AML-193 (cell line): ENCODE results near the gene EIPR1.

Experiments used
- DNase-seq, 2 experiments: peaks; one replicate each; lab custom pipeline; 2025; lab: John Stamatoyannopoulos, UW

The EIPR1 gene

GRCh38 chr2:3267869-3268704, 109.5 kb downstream of the EIPR1 start:
- DNase-seq = no peak

GRCh38 chr2:3266925-3267867, 110.4 kb downstream of the EIPR1 start:
- DNase-seq = no peak

GRCh38 chr2:3265981-3266924, 111.4 kb downstream of the EIPR1 start:
- no peak for DNase-seq

- DNase-seq = no peak
These were observed 112.1 kb downstream of the EIPR1 start for GRCh38 chr2:3265471-3265870.

- peak; percentile 5 to 21 for DNase-seq
These were observed 113.4 kb downstream of the EIPR1 start for GRCh38 chr2:3264010-3264744.

- no peak for DNase-seq
These were observed 114.1 kb downstream of the EIPR1 start for GRCh38 chr2:3263487-3263886.

GRCh38 chr2:3262437-3263388, 114.9 kb downstream of the EIPR1 start:
- DNase-seq = no peak

GRCh38 chr2:3261511-3261910, 116.1 kb downstream of the EIPR1 start:
- no peak for DNase-seq

GRCh38 chr2:3260959-3261358, 116.7 kb downstream of the EIPR1 start:
- no peak for DNase-seq

- no peak for DNase-seq
These were observed 119.8 kb downstream of the EIPR1 start for GRCh38 chr2:3257826-3258225.

- DNase-seq = no peak
These were observed 120.5 kb downstream of the EIPR1 start for GRCh38 chr2:3257166-3257565.

GRCh38 chr2:3256605-3257004, 121.0 kb downstream of the EIPR1 start:
- no peak for DNase-seq

- no peak for DNase-seq
These were observed 121.5 kb downstream of the EIPR1 start for GRCh38 chr2:3256157-3256556.

- no peak for DNase-seq
These were observed 123.1 kb downstream of the EIPR1 start for GRCh38 chr2:3254442-3254941.

- no peak for DNase-seq
These were observed 123.6 kb downstream of the EIPR1 start for GRCh38 chr2:3253913-3254441.

GRCh38 chr2:3251946-3252345, 125.7 kb downstream of the EIPR1 start:
- DNase-seq = no peak

GRCh38 chr2:3249476-3249962, 128.1 kb downstream of the EIPR1 start:
- no peak for DNase-seq

- DNase-seq = no peak
These were observed 128.7 kb downstream of the EIPR1 start for GRCh38 chr2:3248754-3249475.
